ENCODE data around the gene DNPH1. TPM values are rescaled to one million over a fixed set of nuclear protein-coding genes. Genes with fewer than 3 reads are reported as not detected.

DNPH1 gene
- total and polyA plus RNA-seq, 2 of the 8 experiments (the other 6 are each of a cell fraction or from before 2014, with no cell fraction given) = 33.9 to 134 TPM

- no peak overlapping the region for H4K8ac ChIP-seq (ENCODE audit: extremely low read depth, insufficient read depth, low read length)
- H3K4me3 ChIP-seq (ENCODE audit: extremely low read depth in 1 of 4, insufficient read depth in 2 of 4, low read depth in 3 of 4, low read length in 4 of 4) = no peak overlapping the region
- no peak overlapping the region for H3K23ac ChIP-seq (ENCODE audit: insufficient read length)
- no peak overlapping the region for H3K56ac ChIP-seq (replicated peaks; ENCODE audit: insufficient read length, low read depth, low read length)
- DNase-seq (ENCODE audit: low read depth in 1 of 2, low spot score in 2 of 2) (no peak), FAIRE-seq (no peak)
- peaks cover 13 to 51% (median 44%) of the 10 kb centered on the region in 4 experiments for H3K27me3 ChIP-seq (replicated peaks in 1 of 4; ENCODE audit: control insufficient read depth in 3 of 4, extremely low read depth in 1 of 4, insufficient read depth in 3 of 4, low read length in 3 of 4)
- no peak overlapping the region for H3K14ac ChIP-seq (ENCODE audit: insufficient read length)
- ChIA-PET POLR2A (ENCODE audit: partially characterized antibody) (no interaction called here), CTCF (ENCODE audit: partially characterized antibody) (interaction anchor here (1.3 to 2.1 kb wide), 3 partner anchors 9 to 28 kb away, joined by 4 to 12 read pairs (median 4); partner anchors contain the start of gene DNPH1)
- no peak overlapping the region for H2BK5ac ChIP-seq (ENCODE audit: low read depth, low read length)
- H3K79me2 ChIP-seq (ENCODE audit: control insufficient read depth in 1 of 2, insufficient read depth in 2 of 2, low read length in 2 of 2) = no peaks in the 10 kb centered on the region
- H3K23me2 ChIP-seq (ENCODE audit: low read depth, low read length) = peaks cover 3% of the 10 kb centered on the region; the same call in 1 of the 2 replicates
- H2BK12ac ChIP-seq (ENCODE audit: low read depth, low read length) = no peak overlapping the region
- no peak overlapping the region for H3K4ac ChIP-seq (replicated peaks; ENCODE audit: insufficient read length, low read depth, low read length)
- 85% methylated on average over 2 of the region's 2 CpGs; no CpG with 5 or more reads in 1 of the 2 experiments for WGBS, 2 experiments (ENCODE audit: extremely low coverage in 1 of 2, insufficient coverage in 1 of 2, insufficient read length in 1 of 2, insufficient replicate concordance in 2 of 2, low coverage in 1 of 2, low lambda C conversion rate in 2 of 2, missing lambda C conversion rate in 1 of 2)
- H3K36me3 ChIP-seq (ENCODE audit: control insufficient read depth in 2 of 4, insufficient read depth in 4 of 4, low read length in 3 of 4) = no peaks in the 10 kb centered on the region
- no peak overlapping the region for H4K91ac ChIP-seq (replicated peaks; ENCODE audit: insufficient read length, low read length)
- no peak overlapping the region for H3K18ac ChIP-seq (ENCODE audit: extremely low read depth, low read length)
- H3K27ac ChIP-seq (ENCODE audit: low read depth, low read length) = no peak overlapping the region
- H2AFZ ChIP-seq (ENCODE audit: low read length) = no peak overlapping the region
- no peaks in the 10 kb centered on the region for H3K9me3 ChIP-seq (ENCODE audit: insufficient read depth in 2 of 2, low read depth in 1 of 2, low read length in 1 of 2)
- H2BK120ac ChIP-seq (replicated peaks; ENCODE audit: low read depth, low read length) = no peak overlapping the region
- H4K5ac ChIP-seq (ENCODE audit: insufficient read length, low read depth, low read length) = no peak overlapping the region
- no peaks in the 10 kb centered on the region for H3K79me1 ChIP-seq (ENCODE audit: low read depth, low read length)
- H3K4me1 ChIP-seq (replicated peaks in 1 of 4; ENCODE audit: control insufficient read depth in 3 of 4, insufficient read depth in 4 of 4, low read length in 3 of 4) = peaks cover 0 to 8% (median 5%) of the 10 kb centered on the region in 4 experiments; a peak in 5 of 7 replicates
- H3K4me2 ChIP-seq (ENCODE audit: insufficient read depth in 1 of 2, low read depth in 2 of 2, low read length in 2 of 2) = no peak overlapping the region
- no peak overlapping the region for H2BK15ac ChIP-seq (ENCODE audit: low read length)
- H4K20me1 ChIP-seq (replicated peaks in 1 of 2; ENCODE audit: control insufficient read depth in 1 of 2, insufficient read depth in 2 of 2, low read length in 2 of 2) = peaks cover 0 to 4% of the 10 kb centered on the region in 2 experiments
- H2AK5ac ChIP-seq (ENCODE audit: low read depth, low read length) = no peak overlapping the region
- H3K9ac ChIP-seq (replicated peaks in 1 of 4; ENCODE audit: extremely low read depth in 1 of 4, low read depth in 3 of 4, low read length in 3 of 4) = no peak overlapping the region
- no peak overlapping the region for H2BK20ac ChIP-seq (ENCODE audit: low read length)
- TF ChIP-seq, protein P1, sequence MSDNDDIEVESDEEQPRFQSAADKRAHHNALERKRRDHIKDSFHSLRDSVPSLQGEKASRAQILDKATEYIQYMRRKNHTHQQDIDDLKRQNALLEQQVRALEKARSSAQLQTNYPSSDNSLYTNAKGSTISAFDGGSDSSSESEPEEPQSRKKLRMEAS (IDR thresholded peaks at IDR 0.05) = no peak
Observed at GRCh38 chr6:43241446-43241845, 12.2 kb upstream of the DNPH1 start.
